Activated CD4-positive, alpha-beta T cell treated with anti-CD3 and anti-CD28 coated beads, Interleukin-2, amount 10 ng/mL, durations not matched to agents 24 days and 14 days (primary cell): ENCODE results near the gene PRR5L. TPM values are rescaled to one million over a fixed set of nuclear protein-coding genes. Genes with fewer than 3 reads are reported as not detected.

Experiments
- DNase-seq: peaks from one replicate; pipeline ENCODE4 v3.0.0; 2022
- H3K27ac Mint-ChIP-seq: one replicate; pipeline ENCODE4 v1.8.0; 2022; ENCODE audit warnings: mild to moderate bottlenecking, mixed read lengths
- H3K27me3 Mint-ChIP-seq: one replicate; pipeline ENCODE4 v1.8.0; 2022; ENCODE audit warnings: mixed read lengths
- H3K36me3 Mint-ChIP-seq: one replicate; pipeline ENCODE4 v1.8.0; 2022; ENCODE audit warnings: low read depth, mild to moderate bottlenecking, mixed read lengths
- H3K4me1 Mint-ChIP-seq: one replicate; pipeline ENCODE4 v1.8.0; 2021; ENCODE audit warnings: mixed read lengths
- H3K4me3 Mint-ChIP-seq: one replicate; pipeline ENCODE4 v1.8.0; 2022; ENCODE audit warnings: mild to moderate bottlenecking, moderate library complexity, mixed read lengths
- H3K9me3 Mint-ChIP-seq: one replicate; pipeline ENCODE4 v1.8.0; 2021; ENCODE audit warnings: mixed read lengths
- intact Hi-C: fragments of 100-400 bp; cut with micrococcal nuclease; formaldehyde crosslinking; loops from one replicate; pipeline ENCODE4 v1.15.1; 2023
- total RNA-seq: library from RNA; stranded (reverse); gene quantifications from 2 replicates; pipeline ENCODE4 v1.2.3, GENCODE V29; 2022

Gene PRR5L
- total RNA-seq, 1 donor from 2014 or later, result 54.5 TPM

- Mint-ChIP-seq H3K27ac (no peak overlapping the region), H3K27me3 (no peaks in the 10 kb centered on the region), H3K36me3 (peaks cover 71% of the 10 kb centered on the region), H3K4me3 (no peak overlapping the region), H3K4me1 (peaks cover 61% of the 10 kb centered on the region), H3K9me3 (no peaks in the 10 kb centered on the region)
- DNase-seq, result no peak
- intact Hi-C loops, result no loop called here
Measured at GRCh38 chr11:36404831-36405230, 108.7 kb downstream of the PRR5L start.

GRCh38 chr11:36405585-36406367 is 109.7 kb downstream of the PRR5L start:
- no peak for DNase-seq
- intact Hi-C loops, result no loop called here
- Mint-ChIP-seq H3K4me3 (no peak overlapping the region), H3K4me1 (peaks cover 61% of the 10 kb centered on the region), H3K36me3 (peaks cover 68% of the 10 kb centered on the region), H3K9me3 (no peaks in the 10 kb centered on the region), H3K27ac (peak overlapping the region; percentile 29), H3K27me3 (no peaks in the 10 kb centered on the region)

GRCh38 chr11:36407356-36407755 is 111.3 kb downstream of the PRR5L start:
- Mint-ChIP-seq H3K4me1 (peaks cover 66% of the 10 kb centered on the region), H3K36me3 (peaks cover 66% of the 10 kb centered on the region), H3K27me3 (no peaks in the 10 kb centered on the region), H3K9me3 (no peaks in the 10 kb centered on the region), H3K4me3 (no peak overlapping the region), H3K27ac (peak overlapping the region; percentile 37)
- DNase-seq, result no peak
- intact Hi-C loops, result no loop called here

- H3K4me1 Mint-ChIP-seq, result peaks cover 68% of the 10 kb centered on the region
- peaks cover 65% of the 10 kb centered on the region for H3K36me3 Mint-ChIP-seq
- intact Hi-C loops, result loop anchor here (1.0 kb wide), 5 partner anchors 13 to 54 kb away; no protein-coding TSS in a partner anchor
Measured at GRCh38 chr11:36408498-36409136, 112.5 kb downstream of the PRR5L start.

GRCh38 chr11:36409152-36409816 is 113.2 kb downstream of the PRR5L start:
- intact Hi-C loops, result loop anchor here (1.0 kb wide), 5 partner anchors 12 to 55 kb away; no protein-coding TSS in a partner anchor
- Mint-ChIP-seq H3K27ac (peak overlapping the region; percentile 96), H3K27me3 (no peaks in the 10 kb centered on the region), H3K4me1 (peaks cover 67% of the 10 kb centered on the region), H3K9me3 (no peaks in the 10 kb centered on the region), H3K36me3 (peaks cover 62% of the 10 kb centered on the region), H3K4me3 (peak overlapping the region; percentile 75)
- peak; percentile 82 for DNase-seq

More at GRCh38 chr11:36408498-36409136, 112.5 kb downstream of the PRR5L start:
- Mint-ChIP-seq H3K27me3 (no peaks in the 10 kb centered on the region), H3K9me3 (no peaks in the 10 kb centered on the region), H3K4me3 (peak overlapping the region; percentile 75), H3K27ac (peak overlapping the region; percentile 96)
- no peak for DNase-seq

GRCh38 chr11:36411202-36411640 is 115.1 kb downstream of the PRR5L start:
- Mint-ChIP-seq H3K4me3 (peak overlapping the region; percentile 56), H3K27me3 (no peaks in the 10 kb centered on the region), H3K36me3 (peaks cover 55% of the 10 kb centered on the region), H3K4me1 (peaks cover 64% of the 10 kb centered on the region), H3K9me3 (no peaks in the 10 kb centered on the region), H3K27ac (peak overlapping the region; percentile 96)
- intact Hi-C loops, result no loop called here
- peak; percentile 66 for DNase-seq

- H3K4me1 Mint-ChIP-seq, result peaks cover 71% of the 10 kb centered on the region
Measured at GRCh38 chr11:36412781-36413383, 116.8 kb downstream of the PRR5L start.

GRCh38 chr11:36417154-36417553 is 121.1 kb downstream of the PRR5L start:
- peak overlapping the region; percentile 69 for H3K27ac Mint-ChIP-seq

More at GRCh38 chr11:36412781-36413383, 116.8 kb downstream of the PRR5L start:
- Mint-ChIP-seq H3K9me3 (no peaks in the 10 kb centered on the region), H3K4me3 (no peak overlapping the region), H3K27me3 (no peaks in the 10 kb centered on the region), H3K36me3 (peaks cover 54% of the 10 kb centered on the region), H3K27ac (peak overlapping the region; percentile 8)
- intact Hi-C loops, result no loop called here
- DNase-seq, result no peak

GRCh38 chr11:36419791-36420424 is 123.8 kb downstream of the PRR5L start:
- no peaks in the 10 kb centered on the region for H3K9me3 Mint-ChIP-seq
- H3K36me3 Mint-ChIP-seq, result peaks cover 63% of the 10 kb centered on the region
- no peak for DNase-seq
- intact Hi-C loops, result no loop called here
- H3K27me3 Mint-ChIP-seq, result no peaks in the 10 kb centered on the region
- H3K27ac Mint-ChIP-seq, result peak overlapping the region; percentile 35
- no peak overlapping the region for H3K4me3 Mint-ChIP-seq
- H3K4me1 Mint-ChIP-seq, result peaks cover 63% of the 10 kb centered on the region

More at GRCh38 chr11:36417154-36417553, 121.1 kb downstream of the PRR5L start:
- intact Hi-C loops, result no loop called here
- Mint-ChIP-seq H3K4me3 (peak overlapping the region; percentile 46), H3K9me3 (no peaks in the 10 kb centered on the region), H3K36me3 (peaks cover 54% of the 10 kb centered on the region), H3K4me1 (peaks cover 63% of the 10 kb centered on the region), H3K27me3 (no peaks in the 10 kb centered on the region)
- DNase-seq, result no peak

GRCh38 chr11:36421546-36422155 is 125.6 kb downstream of the PRR5L start:
- Mint-ChIP-seq H3K4me3 (peak overlapping the region; percentile 75), H3K4me1 (peaks cover 63% of the 10 kb centered on the region), H3K9me3 (no peaks in the 10 kb centered on the region), H3K27me3 (no peaks in the 10 kb centered on the region), H3K36me3 (peaks cover 65% of the 10 kb centered on the region), H3K27ac (peak overlapping the region; percentile 91)
- intact Hi-C loops, result loop anchor here (1.0 kb wide), 6 partner anchors 10 to 67 kb away; no protein-coding TSS in a partner anchor
- no peak for DNase-seq

- peaks cover 34% of the 10 kb centered on the region for H3K4me1 Mint-ChIP-seq
- intact Hi-C loops, result no loop called here
- peak overlapping the region; percentile 18 for H3K27ac Mint-ChIP-seq
- no peaks in the 10 kb centered on the region for H3K9me3 Mint-ChIP-seq
- no peak overlapping the region for H3K4me3 Mint-ChIP-seq
- DNase-seq, result no peak
- H3K36me3 Mint-ChIP-seq, result peaks cover 55% of the 10 kb centered on the region
- no peaks in the 10 kb centered on the region for H3K27me3 Mint-ChIP-seq
Measured at GRCh38 chr11:36425561-36426081, 129.5 kb downstream of the PRR5L start.

- Mint-ChIP-seq H3K36me3 (peaks cover 54% of the 10 kb centered on the region), H3K4me1 (peaks cover 30% of the 10 kb centered on the region), H3K9me3 (no peaks in the 10 kb centered on the region), H3K27me3 (no peaks in the 10 kb centered on the region), H3K4me3 (no peak overlapping the region), H3K27ac (no peak overlapping the region)
- intact Hi-C loops, result no loop called here
- DNase-seq, result no peak
Measured at GRCh38 chr11:36426226-36426848, 130.2 kb downstream of the PRR5L start.
